Umbilical cord (tissue), 2 donors: Measurements from ENCODE around the gene LPAR3. TPM values are rescaled to one million over a fixed set of nuclear protein-coding genes. Genes with fewer than 3 reads are reported as not detected.

Experiments
- DNase-seq: peaks from one replicate; pipeline ENCODE4 v3.0.0-alpha.2; 2015; ENCODE audit warnings: low spot score
- total RNA-seq: library from RNA; depleted of rRNA; stranded (reverse); fragments of >200 nt; gene quantifications from one replicate; pipeline ENCODE4 v1.2.3, GENCODE V29; 2014; ENCODE audit warnings: low replicate concordance; ENCODE audit not compliant: insufficient read depth

LPAR3 gene
- total RNA-seq, 1 donor from 2014 or later, result 3.9 TPM

DNA sequence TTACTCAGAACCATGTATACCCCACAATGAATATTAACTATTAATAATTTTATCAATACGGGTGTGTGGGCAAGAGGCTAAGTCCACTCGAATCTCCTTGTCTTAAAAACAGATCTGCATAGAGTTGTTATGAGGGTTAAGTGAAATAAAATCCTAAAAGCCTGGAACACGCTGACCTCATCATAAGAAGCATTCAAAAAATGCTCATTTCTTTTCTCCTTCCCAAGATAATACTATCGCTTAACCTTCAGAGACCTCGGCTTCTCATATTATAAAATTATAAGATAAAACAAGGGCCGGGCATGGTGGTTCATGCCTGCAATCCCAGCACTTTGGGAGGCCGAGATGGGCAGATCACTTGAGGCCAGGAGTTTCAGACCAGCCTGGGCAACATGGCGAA is 35.1 kb downstream of the LPAR3 start:
- DNase-seq, result peak; percentile 67

DNA sequence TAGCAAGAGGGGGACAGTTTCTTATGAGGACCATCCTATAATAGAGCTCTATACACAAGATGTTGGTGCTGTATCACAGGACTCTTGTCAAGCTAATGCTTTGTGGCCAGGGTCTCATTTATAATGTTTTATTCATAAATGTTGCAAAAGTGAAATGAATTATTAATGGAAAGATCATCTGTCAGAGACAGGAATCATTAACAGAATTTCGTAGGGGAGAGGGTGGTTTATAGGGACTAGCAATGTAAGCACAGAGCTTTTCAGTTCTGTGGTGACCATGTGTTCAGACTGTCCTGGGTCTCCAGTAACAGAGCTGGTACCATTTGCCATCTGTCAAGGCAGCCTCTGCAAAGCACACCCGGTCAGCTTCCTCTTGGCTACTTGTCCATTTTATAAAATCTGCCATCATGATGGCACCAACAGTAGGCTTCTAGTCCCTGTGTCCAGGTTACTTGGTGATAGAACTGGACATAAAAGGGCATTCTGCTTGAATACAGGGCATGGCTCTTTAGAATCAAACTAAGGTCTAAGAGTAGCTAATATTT is 36.2 kb downstream of the LPAR3 start:
- DNase-seq, result no peak

DNA sequence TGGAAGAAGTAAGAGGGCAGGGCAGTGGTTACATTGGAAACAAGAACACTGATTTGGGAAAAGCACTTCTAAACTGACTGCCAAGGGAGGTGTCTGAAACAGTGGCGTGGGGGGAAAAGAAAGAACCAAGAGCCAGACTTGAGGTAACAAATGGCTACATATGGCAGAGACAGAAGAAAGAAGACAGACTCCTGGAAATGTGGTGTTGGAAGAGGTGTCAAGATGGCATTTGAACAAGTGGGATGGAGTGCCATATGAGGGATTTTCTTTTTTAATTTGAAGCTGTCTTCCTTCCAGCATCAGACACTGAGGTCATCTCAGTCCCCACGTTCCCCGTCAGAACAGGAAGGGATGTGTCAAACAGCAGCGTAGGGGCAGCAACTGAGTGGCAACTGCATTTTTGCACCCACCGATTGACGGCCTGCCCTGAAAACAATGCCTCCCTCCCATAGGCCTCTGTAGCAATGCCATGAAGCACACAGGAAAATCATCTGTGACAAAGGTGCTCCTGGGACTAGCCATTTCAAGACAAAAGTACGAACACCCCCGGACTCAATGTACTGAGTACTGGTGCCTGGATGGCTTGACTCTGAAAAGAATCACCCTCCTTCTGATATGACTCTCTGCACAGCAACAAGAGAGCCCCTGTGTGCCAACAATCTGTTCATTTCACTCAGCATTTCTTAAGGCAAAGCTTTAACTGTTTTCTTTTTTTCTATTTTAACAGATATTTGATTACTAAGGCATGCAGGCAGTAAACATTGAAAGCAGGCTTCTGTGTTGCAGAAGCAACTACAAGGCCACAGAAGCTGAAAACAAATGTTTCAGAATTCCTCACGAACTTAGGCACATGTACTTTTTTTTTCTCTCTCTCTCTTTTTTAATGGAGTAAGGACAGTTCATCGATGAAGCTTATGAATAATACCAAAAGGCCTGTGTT is 37.0 kb downstream of the LPAR3 start:
- DNase-seq, result no peak

DNA sequence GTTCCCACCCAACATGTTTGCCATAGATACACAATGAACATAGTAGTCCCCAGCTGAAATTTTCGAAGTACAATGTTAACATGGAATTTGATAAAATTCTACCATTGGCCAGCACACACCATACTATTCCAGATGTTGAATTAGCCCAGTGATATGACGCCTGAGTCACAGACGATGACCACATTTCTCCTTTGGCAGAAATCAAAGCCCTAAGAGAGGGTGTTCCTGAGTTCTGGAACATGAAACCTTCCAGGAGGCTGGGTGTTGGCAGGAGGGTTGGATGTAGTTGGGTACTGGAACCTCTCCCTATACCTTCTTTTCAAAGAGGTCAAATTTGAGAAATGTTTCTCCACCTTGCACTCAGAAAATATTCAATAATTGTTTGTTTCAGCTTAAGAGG is 37.8 kb downstream of the LPAR3 start:
- DNase-seq, result peak; percentile 32

DNA sequence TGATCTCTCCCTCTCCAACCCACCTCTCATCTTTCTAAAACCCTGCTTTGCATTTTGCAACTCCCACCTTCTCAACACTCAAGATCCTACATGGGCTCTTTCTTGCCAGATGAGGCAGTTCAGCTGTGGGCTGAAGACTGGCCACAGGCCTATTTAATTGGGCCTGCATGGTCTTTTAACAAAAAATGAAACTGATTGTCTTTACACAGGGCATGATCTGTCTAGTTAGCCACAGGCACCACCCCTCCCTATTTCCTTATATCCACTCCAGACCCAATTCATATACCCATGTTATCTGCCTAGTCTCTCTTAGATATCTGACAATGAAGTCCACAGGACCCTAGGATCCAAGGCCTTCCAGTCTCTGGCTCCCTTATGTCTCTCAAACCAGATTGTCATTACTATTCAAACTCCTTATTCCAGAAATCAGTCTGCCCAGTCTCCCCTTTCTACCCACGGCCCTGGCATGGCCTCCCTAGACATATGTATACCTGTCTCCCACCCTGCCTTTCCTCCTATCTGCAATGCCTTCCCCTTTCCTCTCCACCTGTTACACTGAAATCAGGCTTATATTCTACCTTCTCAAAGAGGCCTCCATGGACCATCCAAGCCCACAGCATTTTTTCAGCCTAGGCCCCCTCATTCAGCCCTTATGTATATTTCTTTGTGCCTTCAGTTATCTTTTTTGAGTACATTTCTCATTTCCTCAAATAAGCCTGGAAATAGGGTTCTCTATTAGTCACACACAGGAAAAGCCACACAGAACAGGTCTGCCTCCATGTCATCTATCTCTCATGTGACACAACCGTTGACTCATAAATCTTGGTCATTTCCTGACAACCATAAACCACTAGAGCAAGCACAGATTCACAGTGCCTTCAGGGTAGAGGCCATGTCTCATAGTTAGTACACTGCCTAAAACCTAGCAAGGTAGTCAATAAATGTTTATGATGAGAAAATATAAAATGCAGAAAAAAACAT is 39.0 kb downstream of the LPAR3 start:
- DNase-seq, result peak; percentile 27

DNA sequence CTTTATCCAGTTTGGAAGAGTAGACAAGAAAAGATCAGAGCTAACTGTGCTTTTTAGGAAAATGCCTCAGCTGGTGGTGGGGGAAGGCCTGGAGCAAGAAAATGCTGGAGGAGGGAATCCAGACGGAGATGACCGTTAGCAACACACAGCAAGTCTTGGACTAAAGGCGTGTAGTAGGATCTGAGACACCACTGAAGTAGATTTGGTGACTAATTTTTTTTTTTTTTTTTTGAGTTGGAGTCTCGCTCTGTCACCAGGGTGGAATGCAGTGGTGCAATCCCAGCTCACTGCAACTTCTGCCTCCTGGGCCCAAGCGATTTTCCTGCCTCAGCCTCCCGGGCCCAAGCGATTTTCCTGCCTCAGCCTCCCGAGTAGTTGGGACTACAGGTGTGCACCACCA is 41.2 kb downstream of the LPAR3 start:
- peak; percentile 31 for DNase-seq

DNA sequence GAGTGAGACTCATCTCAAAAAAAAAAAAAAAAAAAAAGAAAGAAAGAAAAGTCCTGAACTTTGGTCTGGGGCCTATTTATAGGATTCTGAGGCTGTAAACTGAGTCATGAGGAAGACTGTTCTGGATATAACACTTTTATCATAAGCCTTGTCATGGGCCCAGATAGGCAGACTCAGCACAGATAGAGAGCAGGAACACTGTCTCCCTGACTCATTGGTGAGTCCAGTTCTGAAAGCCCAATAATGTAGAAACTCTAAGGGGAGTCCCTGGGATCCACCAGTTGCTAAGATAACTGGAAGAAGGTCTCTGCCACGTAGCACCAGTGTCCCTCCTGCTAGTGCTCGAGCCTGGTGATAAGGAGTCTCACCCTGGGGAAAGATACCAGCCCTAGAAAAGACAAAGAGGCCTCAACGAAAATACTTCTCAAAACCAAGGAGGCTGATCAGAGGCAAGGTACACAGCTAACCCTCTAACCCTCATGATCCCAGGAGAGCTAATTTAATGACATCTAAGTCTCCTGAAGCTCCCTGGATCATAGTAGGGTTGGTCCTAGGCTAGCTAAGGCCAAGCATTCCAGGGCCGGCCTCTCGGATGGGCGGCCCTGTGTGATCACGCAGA is 43.5 kb downstream of the LPAR3 start:
- DNase-seq, result peak; percentile 92

DNA sequence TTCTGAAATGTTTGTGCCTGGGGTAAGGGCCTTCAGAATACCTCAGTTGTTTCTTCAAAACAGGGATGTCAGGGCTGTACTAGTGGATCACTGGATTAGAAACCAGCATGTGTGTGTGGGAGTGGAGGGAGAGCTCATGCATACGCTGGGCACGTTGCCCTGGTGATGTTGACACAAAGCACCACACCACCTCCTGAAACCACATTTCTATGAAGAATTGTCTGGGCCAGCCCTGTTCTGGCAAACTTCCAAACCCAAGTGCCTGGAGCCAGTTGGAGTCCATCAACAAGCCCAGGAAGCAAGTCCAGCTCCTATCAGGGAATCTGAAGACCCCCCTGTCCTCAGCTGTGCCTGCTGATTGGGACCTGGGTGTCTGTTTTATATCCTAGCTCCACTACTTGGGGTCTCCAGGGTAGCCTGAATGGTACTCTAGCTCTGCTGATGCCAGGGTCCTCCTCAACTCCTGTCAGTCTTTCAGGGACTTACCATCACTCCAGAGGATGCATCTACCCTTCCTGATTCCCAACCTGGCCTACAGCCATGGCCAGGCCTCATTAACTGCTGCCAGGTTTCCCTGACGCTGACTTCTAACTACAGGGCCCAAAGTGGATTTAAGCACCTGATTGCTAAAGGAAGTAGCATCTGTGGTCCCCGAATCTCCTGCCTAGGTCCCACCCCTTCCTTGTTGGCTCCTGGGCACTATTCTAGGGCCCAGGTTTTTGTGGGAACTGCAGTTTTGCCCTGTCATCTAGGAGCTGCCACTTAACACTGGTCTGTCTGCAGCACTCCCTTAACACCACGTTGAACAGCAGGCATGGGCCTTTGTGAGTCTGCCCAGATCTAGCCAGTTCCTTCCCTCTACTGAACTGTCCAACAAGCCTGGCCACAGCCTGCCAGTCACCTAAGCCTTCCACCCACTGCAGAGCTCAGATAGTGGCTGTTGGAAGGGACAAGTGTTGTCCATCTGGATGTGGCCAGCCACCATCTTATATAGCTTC is 45.5 kb downstream of the LPAR3 start:
- DNase-seq, result peak; percentile 95

DNA sequence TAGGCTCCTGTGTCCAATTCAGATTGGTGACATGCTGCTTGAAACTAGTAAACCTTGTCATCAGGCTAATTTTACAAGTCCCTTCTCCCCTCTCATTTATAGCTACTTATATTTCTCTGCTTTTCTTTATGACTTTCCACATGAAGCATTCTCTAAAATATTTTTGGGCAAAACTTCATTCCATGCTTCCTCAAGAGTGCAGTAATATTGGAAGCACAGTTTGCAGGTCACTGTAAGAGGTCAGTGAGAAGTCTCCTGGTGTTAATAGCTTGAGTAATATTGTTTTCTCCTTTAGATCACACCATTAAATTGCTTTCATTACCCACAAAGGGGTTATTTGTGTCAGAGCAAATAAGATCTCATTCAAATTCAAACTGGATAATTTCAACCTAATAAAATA is 46.6 kb downstream of the LPAR3 start:
- DNase-seq, result no peak

DNA sequence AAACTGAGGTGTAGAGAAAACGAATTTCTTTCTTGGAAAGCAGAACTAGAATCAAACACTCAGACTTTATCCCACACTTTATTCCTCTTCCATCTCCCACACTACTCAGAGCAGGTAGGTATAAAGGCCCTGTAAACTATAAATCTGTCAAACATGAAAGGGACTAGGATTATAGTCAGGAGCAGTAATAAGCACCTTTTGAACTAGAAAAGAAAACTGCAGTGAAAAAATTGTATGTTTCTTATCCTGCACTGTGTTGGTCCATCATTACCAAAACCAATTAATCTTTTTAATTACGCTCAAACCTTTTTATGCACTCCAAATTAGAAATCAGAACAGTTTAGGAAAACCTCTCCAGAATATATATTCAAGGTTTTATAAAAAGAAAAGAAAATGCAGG is 47.6 kb downstream of the LPAR3 start:
- no peak for DNase-seq

DNA sequence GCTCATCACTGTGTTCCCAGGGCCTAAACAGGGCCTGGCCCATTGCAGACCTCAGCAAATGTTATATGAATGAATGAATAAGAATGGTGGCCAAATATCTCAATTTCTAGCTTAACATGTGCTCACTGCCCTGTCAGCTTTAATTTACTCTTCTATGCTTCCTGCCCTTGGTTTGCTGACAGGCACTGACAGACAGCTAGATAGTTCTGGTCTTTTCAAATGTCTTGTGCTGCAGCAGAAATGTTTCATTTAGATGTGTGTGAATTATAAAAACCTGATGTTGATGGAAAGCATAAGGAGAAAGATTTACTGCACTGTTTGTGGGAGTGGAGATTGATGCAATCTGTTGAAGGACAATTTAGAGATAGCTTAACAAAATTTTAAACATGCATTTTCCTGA is 48.9 kb downstream of the LPAR3 start:
- DNase-seq, result no peak

DNA sequence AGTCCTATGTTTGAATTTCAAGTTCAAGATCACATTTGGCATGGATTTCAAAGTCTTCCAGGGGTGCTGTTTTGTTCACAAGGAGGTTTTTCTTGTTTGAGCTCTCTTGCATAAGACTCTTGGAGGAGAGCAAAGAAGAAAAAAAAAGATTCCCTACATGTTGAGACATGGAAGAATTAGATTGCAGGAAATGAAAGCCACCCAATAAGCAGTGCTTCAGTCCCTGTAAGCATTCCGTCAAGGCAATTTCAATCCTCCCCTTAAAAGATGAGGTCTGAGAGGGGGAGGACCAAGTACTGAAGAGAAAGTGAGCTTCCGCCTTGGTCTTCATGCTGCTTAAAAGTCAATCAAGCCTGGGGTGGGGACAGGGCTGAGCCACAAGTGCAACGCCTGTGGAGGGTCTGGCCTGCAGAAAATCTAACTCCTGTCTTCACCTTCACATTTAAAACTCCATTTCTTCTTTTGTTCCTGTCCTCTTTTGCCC is 50.2 kb downstream of the LPAR3 start:
- DNase-seq, result peak; percentile 87

DNA sequence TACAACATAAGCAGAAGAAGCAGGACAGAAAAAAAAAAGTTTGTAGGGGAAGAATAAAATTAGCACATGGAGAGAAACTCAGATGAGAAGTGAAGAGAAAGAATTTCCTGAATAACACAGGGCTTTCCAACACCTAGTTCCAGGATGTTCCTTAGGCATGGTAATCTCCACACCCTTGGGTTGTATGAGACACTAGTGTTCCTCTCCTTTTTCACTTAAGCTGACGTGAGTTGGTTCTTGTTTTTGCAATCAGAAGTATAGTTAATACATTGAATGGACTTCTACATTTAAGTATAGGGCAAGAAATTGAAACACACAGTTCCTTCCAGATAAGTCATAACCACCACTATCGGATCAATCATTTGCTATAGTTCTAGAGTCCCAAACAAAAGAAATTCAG is 51.0 kb downstream of the LPAR3 start:
- DNase-seq, result no peak

DNA sequence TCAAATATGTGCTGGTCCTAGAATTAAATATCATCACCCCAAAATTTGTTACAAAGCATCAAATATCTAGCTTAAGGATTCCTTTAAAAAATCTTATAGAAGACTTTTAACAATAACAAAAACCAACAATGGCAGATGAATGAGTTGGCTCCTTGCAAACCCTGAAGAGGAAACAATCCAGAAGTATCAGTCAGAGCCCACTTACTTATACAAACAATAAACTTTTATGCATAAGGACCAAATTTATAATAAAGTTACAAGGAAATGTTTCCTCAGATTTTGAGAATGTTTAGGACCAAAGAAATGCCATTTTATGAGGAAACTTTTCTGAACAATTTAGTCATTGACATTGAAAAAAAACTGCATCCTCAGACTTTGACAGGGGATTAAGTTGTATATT is 52.7 kb downstream of the LPAR3 start:
- no peak for DNase-seq

DNA sequence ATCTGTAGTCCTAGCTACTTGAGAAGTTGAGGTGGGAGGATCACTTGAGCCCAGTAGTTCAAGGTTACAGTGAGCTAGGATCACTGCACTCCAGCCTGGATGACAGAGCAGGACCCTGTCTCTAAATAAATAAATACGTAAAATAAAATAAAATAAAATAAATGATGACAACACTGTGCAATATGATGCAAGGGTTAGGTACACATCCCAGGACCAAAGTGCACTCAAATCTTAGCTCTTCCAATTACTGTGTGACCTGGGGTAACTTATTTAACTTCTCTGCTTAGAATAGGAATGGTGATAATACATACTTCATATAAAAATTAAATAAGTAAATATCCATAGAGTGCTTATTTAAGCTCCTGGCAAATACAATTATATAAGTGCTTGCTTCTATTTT is 53.5 kb downstream of the LPAR3 start:
- DNase-seq, result no peak

DNA sequence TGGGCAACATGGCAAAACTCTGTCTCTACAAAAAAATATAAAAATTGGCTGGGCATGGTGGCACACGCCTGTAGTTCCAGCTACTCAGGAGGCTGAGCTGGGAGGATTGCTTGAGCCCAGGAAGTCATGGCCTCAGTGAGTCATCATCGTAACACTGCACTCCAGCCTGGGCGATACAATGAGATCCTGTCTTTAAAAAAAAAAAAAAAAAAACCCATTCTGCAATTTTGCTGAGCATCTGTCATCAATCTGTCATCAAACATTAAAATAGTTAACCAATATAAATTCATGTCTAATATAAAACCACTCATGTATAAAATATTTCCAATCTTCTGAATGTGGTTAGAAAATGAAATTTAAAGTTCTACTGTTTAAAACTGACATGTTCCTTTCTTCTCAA is 56.9 kb downstream of the LPAR3 start:
- DNase-seq, result no peak

DNA sequence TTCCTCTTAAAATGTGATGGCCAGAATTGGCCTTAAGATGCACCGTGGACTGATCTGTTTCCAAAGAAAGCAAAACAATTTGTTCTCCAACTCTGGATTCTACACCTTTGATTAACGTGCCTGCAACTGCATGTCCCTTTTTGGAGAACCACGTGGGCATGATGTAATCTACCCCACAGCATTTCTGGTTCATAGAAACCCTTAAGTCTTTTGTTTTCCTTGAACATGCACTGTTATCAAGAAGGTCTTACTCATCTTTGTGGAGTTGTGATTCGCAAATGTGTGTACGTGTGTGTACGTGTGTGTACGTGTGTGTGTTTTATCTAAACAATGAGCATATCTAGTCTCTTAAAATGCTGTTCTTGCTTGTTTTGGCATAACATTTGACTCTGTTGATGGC is 57.8 kb downstream of the LPAR3 start:
- DNase-seq, result no peak

DNA sequence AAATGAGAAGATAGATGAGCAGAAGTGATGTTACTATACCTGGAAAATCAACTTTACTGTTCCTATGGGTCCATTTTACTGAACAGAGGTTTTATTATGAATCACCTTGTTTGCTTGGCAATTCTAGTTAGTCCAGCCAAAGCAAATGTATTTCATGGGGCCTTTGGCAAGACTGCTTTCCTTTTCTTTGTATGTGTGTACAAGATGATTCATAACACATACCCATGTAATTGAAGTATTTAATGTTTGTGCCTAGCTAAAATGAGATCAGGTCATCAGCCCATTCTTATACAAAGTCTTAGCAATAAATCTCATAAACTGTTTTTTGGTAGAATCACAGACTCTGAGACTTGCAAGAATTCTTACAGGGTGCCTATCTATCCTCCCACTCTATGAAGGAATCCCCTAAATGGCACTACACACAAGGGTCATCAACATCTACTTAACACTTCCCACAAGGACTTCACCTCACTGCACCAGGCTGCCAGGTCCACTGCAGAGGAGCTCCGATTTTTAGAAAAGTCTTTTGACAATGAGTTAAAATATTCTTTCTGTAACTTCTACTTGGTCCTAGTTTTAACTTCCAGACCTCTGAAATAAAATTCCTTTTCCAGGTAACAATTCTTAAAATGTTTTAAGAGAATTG is 58.5 kb downstream of the LPAR3 start:
- DNase-seq, result no peak

DNA sequence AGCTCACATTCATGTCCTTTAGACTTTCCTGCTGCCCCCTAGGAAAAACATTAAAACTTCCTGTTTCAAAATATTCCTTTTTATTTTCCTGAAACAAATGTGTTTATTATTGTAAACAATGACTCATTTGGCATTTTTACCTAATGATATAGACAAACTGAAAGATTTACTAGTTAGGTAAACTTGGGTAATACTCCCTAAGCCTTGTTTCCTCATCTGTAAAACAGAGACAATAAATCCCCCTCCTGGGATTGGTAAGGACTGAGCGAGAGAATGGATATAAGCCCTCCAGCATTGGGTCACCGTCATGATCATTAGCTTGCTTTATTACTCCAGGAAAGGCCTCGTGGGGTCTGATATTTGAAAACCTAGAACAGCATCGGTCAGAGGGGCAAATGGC is 59.8 kb downstream of the LPAR3 start:
- DNase-seq, result no peak

DNA sequence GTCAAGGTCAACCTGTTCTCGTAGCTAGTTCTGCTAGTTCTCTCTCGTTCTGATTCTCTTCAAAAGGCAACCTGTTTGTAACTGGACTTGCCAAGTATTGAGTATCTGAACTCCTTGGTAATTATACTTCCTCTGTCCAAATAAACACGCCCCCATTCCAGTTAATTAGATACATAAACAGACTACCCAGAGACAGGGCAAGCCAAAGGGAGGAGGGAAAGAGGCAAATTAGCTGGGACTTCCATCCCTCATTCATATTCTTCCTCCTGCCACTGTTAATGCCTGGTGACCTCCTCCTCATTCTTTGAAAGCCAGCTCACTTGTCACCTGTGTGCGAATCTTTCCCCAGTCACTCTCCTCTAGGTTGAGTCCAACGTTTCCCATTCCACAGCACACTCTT is 62.9 kb downstream of the LPAR3 start:
- no peak for DNase-seq
